GM18511 (cell line): ENCODE data around the gene KAT2A.
A peak's percentile ranks its signal among the peaks of the same experiment; 100 is the strongest.

Experiments
- ATAC-seq: cut with Tn5 transposase; IDR thresholded peaks from one replicate; pipeline ENCODE4 v1.9.1; 2021; ENCODE audit warnings: mild to moderate bottlenecking, moderate library complexity; ENCODE audit not compliant: unreplicated experiment

Gene KAT2A

DNA sequence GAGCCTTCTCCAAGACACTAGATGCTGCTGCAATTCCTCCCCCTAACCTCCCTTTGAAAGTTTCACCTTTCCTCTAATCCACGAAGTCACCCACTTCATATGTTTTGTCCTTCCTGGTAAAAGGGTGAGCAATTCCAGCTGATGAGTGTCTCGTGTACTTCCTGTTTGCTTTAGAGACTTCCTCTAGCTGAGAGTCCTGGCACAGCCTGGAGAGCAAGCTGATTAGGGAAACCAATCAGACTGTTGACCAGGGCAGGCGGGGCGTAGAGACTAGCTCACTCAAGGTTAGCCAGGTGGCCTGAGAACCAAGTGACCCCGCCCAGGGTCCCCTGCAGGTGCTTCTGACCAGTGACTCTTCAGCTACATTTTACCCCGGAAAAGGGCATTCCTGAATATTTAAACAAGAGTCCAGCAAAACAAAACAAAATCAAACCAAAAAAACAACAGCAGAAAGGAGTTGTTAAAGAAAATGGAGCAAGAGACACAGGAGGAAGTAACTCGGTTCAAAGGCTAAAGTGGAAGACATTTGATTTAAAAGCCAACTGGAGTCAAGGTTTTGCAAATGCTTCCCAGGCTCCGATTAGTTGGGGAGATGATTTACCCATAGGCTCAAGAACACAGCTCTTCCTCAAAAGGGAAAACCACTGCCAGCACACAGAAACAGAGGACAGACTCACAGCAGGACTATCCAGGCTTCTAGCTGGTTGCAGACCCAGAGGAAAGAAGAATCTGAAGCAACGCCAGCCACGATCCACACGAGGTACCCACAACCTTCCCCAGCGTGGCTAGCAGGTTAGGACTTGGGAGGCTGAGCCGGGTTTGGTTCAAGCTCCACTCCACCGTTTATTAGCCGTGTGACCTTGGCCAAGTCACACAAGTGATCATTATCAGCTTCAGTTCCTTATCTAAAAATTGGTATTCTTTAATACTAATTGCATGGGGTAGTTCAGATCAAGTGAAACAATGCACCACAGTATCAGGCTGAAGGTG is 14.8 kb upstream of the KAT2A start:
- no peak for ATAC-seq

GRCh38 chr17:42135151-42135550 is 14.0 kb upstream of the KAT2A start:
- no peak for ATAC-seq

DNA sequence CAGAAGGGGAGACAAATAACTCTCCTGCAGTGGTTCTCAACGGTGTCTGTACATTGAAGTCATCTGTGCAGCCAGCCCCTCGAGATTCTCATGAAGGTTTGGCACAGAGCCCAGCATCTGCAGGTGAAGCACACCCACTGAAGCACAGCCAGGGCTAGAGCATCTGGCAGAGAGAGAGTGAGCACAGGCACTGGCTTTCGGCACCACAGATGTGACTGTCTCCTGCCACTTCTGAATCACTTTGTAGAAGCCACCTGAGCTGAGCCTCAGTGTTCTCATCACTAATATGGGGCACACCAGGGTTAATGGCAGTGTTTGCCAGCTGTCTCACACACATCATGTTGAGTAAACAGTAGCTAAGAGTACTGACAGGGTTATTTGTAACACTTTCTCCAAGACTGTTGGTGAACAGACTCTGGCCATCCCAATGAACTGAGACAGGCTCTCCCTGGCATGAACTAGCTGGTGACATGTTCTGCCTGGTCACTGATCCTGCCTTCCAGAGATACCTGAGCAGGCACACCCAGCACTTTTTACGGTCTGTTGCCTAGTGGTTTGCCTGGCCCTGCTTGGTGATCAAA is 12.4 kb upstream of the KAT2A start:
- peak; percentile 75 for ATAC-seq

DNA sequence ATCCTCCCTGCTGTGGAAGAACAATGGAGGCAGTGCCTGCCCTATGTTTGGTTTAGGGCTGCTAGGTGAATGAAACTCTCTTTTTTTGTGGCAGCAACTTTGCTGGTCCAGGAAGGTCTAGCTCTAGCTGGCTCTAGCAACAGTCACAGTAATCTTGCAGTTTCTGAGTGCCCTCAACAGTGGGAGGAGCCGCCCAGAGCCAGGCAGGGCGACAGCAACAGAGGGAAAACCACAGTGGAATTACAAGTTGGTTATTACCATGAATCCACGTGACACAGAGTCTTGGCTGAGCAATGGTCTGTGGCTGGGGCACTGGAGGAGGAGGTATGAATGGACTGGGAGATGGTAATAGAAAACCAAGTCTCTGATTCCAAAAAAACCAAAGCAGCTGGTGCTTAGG is 11.8 kb upstream of the KAT2A start:
- ATAC-seq, result peak; percentile 54

DNA sequence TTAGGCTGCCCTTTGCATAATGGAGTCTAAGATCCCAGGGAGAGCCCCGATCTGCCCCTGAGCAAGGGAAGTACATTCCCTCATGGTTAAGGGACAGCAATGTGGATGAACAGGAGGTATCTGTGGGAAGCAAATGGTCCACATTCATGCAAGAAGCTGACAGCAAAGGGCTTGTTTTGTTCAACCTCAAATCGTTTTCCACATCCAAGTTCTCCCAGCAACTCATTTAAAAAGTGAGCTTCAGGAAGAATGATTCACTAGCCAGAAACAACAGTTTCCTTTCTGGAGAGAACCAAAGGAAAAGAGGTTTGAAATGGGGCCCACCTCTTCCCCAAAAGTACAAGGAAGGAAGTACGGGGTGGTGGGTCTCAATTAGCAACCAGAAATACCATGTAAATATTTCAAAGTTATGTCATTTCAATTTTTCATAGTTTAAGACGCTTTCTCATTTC is 10.8 kb upstream of the KAT2A start:
- no peak for ATAC-seq

DNA sequence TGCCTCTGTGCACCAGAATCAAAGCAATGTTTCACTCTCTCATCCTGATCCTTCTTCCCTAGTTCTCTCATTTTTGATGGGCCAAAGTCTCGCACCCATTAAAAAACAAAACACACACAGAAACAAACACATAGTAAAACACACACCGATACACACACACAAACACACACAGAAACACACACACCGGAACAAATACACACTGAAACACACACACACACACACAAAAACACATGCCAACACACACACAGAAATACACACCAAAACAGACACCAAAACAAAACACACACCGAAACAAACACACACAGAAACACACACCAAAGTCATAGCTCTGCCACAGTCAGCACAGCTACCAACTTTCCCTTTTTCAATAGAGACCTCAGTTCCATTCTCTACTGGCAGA is 10.1 kb upstream of the KAT2A start:
- no peak for ATAC-seq

GRCh38 chr17:42130310-42130936 is 9.3 kb upstream of the KAT2A start:
- ATAC-seq, result no peak

GRCh38 chr17:42129109-42129837 is 8.1 kb upstream of the KAT2A start:
- no peak for ATAC-seq

DNA sequence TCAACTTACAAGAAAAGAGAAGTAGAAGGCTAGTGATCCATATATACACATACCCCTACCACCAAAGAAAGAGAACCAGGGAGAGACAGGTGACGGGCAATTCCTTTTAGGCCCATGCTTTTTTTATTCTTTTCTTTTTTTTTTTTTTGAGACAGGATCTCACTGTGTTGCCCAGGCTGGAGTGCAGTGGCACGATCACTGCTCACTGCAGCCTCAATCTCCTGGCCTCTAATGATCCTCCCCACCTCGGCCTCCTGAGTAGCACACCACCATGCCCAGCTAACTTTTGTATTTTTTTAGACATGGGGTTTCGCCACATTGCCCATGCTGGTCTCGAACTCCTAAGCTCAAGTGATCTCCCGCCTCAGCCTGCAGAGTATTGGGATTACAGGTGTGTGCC is 6.2 kb upstream of the KAT2A start:
- no peak for ATAC-seq

GRCh38 chr17:42126836-42127235 is 5.7 kb upstream of the KAT2A start:
- ATAC-seq, result no peak

GRCh38 chr17:42125565-42125964 is 4.4 kb upstream of the KAT2A start:
- no peak for ATAC-seq

GRCh38 chr17:42124256-42124655 is 3.1 kb upstream of the KAT2A start:
- no peak for ATAC-seq

DNA sequence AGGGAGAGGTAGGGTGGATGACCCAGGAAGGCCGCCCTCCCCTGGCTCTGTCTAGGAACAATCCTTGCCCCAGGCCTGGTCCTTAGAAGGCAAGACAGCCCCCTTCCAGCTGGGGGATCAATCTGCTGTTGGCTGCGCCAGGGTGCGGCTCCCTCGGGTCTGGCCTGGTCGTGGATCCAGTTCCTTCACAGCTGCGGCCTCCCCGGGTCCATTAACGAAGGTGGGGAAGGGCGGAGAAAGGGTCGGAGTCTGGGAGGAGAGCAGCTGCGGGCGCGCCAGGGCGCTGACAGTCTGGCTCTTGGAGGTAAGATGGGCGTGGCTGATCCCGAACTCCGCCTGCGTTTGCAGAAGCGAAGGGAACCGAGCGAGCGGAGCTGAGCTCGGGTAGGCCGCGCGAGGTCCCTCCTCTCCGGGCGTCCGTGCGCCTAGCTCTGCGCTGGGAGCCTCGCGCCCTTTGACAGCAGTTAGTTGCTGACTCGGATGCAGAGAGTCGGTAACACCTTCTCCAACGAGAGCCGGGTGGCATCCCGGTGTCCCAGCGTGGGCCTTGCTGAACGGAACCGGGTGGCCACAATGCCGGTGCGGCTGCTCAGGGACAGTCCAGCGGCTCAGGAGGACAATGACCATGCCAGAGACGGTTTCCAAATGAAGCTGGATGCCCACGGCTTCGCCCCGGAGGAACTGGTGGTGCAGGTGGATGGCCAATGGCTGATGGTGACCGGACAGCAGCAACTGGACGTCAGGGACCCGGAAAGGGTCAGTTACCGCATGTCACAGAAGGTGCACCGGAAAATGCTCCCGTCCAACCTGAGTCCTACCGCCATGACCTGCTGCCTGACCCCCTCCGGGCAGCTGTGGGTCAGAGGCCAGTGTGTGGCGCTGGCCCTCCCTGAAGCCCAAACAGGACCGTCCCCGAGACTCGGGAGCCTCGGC is 1.5 kb upstream of the KAT2A start, which contains the start of gene HSPB9:
HSPB9 (plus strand) TSS at position 434 of the 933 bp plus-strand sequence; CDS start at position 481, 47 bp downstream.
- no peak for ATAC-seq

DNA sequence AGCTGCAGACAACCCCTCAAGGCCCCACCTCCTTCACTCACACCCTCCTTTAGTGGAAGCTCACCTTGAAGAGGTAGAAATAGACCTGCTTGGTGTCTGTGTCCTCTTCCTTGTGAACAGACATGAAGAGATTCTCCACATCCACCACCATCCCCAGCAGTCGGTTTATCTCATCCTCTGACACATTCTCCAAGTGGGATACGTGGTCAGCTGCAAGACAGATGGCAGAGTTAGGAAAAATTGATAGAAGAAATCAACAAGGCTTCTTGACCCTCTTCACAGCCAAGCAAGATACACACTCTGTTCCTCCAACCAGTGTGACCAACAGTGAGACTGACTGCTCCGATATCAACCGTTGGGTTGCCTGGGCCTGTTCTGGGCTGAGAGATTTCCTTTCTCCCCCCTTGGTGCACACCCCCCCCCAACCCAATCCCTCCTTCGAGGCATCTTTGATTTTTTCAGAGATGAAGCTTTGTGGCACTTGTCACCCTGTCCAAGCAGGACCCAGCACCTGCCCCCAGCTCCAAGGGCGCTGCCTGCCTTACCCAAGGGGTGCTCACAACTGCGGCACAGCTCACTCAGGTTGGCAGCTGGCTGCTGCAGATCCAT is 902 bp downstream of the KAT2A start:
- no peak for ATAC-seq

GRCh38 chr17:42119301-42119700 is 1.9 kb downstream of the KAT2A start:
- ATAC-seq, result no peak

DNA sequence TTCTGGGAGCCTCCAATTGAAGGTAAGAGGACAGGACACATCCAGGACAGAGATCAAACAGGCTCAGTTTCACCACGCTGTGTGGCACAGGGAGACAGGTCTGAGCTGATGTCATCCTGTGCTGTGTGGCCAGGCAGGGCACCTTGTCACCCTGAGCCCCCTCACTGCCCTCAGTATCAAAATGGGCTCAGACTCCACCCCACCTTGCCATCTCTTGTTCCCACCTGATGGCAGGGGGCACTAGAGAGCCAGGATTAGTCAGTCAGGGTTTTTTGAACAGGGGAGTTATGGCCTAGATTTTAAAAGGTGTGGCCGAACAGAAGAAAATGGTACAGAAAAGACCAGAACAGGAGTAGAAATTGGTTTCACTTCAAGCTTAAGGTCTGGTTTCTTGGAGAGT is 2.6 kb downstream of the KAT2A start:
- no peak for ATAC-seq

DNA sequence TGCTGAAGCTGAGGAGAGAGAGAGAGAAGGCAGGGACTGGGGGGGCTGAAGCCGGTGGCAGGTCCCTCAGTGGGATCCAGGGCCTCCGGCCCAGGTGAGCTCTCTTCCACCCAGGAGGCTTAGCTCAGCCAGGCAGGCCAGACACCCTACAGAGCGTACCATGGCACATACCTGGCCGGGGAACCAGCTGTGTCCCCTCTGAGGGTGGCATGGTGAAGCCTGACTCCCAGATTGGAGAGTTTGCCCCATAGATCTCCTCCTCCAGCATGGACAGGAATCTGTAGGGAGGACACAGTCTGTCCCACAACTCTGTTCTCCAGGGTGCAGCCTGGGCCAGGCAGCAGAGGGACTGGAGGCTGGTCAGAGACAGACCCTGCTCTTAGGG is 3.0 kb downstream of the KAT2A start:
- ATAC-seq, result no peak

- no peak for ATAC-seq
Measured at GRCh38 chr17:42117397-42118125, 3.6 kb downstream of the KAT2A start.
